Measurements from ENCODE around the gene SLC45A1.
"Not testable (repeated sequence)": the region's sequence is repeated elsewhere in the genome, so short reads cannot be mapped to it uniquely, and the experiment has no call there.

SLC45A1 gene

DNA sequence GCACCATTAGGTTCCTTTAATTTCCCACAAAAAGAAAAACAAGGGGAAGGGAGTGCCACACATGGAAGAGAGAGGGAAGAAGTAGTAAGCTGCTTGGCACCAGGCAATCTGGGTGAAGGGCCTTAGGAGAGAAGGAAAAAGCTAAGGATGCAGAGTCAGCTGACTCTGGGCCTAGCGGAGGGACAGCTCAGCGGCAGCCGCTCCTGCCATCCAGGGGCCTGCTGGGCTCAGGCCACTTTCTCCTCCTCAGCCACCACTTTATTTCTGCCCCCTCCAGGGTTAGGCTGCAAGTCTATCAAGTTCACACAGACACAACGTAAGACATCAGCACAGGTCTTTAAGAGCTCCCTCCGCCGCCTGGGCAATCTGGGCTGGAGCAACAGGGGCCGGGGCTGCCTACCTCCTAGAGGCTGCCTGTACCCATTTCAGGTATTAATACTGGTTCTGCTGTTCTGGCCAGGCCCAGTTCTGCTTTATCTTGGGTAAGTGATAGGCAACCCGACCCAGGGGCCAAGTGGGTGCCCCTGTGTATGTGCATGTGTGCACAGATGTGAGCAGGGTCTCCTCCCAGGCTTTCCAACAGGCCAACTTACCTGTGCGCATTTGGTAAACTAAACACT is 53.6 kb downstream of the SLC45A1 start:
- Histone ChIP-seq H3K27ac (ENCODE audit: low read depth, low read length) (peak overlapping the region; percentile 93), H3K9ac (ENCODE audit: low read length) (no peak overlapping the region), H3K27me3 (ENCODE audit: control insufficient read depth, insufficient read depth, low read length) (no peaks in the 10 kb centered on the region), H3K4me1 (ENCODE audit: control insufficient read depth, insufficient read depth, low read length) (peaks cover 72% of the 10 kb centered on the region), H3K36me3 (ENCODE audit: control insufficient read depth, insufficient read depth, low read length) (peaks cover 1% of the 10 kb centered on the region), H3K4me3 (ENCODE audit: low read length) (peak overlapping the region; percentile 17)

DNA sequence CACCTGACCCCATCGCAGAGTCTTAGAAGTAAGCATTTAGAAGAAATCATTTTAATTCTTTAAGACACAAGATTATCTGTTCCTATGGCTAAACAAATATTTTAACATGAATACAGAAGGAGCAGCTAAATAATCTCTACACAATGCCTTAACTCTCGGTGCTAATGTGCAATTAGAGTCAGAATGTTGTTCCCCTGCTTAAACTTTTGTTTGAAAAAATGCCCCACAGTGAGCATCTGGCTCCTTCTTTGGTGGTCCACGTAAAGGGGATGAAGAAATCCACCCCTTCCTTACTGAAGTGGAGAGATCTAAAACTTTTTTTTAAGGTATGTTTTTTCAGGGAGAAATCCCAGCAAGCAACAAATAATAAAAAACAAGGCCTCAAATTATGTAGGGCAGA is 55.2 kb downstream of the SLC45A1 start:
- Histone ChIP-seq H3K27me3 (ENCODE audit: control insufficient read depth, insufficient read depth, low read length) (no peaks in the 10 kb centered on the region), H3K36me3 (ENCODE audit: control insufficient read depth, insufficient read depth, low read length) (no peaks in the 10 kb centered on the region), H3K4me1 (ENCODE audit: control insufficient read depth, insufficient read depth, low read length) (peaks cover 70% of the 10 kb centered on the region), H3K27ac (ENCODE audit: low read depth, low read length) (peak overlapping the region; percentile 93), H3K9ac (ENCODE audit: low read length) (no peak overlapping the region), H3K4me3 (ENCODE audit: low read length) (no peak overlapping the region)

DNA sequence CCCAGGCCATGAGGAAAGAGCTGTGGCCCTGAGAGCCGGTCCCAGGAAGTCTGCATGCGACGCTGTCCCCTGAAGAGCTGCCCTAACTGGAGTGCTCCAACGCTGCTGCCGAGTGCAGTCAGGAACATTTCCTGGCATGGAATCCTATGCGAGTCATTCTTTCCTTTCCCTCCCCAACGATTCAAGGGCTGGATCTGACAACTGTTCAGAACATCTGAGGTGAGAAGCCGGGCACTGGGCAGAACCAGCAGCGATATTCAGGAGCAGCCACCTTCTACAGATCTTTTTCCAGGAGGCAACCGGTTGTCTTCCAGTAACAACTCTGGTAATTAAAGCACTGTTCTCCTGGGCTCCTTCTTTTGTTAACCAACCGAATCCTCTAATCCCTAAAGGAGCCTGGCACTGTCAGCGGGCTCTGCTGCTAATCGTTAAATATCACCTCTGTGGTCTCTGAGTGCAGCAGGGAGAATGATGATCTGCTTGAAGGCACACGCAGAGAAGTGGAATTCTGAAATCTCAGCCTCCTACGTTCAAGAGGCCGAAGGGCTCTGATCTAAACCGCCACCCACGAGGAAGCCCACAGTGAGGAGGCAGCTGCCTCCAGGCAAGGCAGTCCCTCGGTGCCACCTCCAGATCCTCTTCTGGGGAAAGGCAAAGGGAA is 55.8 kb downstream of the SLC45A1 start:
- Histone ChIP-seq H3K27ac (ENCODE audit: low read depth, low read length) (peak overlapping the region; percentile 93), H3K36me3 (ENCODE audit: control insufficient read depth, insufficient read depth, low read length) (no peaks in the 10 kb centered on the region), H3K27me3 (ENCODE audit: control insufficient read depth, insufficient read depth, low read length) (no peaks in the 10 kb centered on the region), H3K9ac (ENCODE audit: low read length) (no peak overlapping the region), H3K4me1 (ENCODE audit: control insufficient read depth, insufficient read depth, low read length) (peaks cover 75% of the 10 kb centered on the region), H3K4me3 (ENCODE audit: low read length) (no peak overlapping the region)

DNA sequence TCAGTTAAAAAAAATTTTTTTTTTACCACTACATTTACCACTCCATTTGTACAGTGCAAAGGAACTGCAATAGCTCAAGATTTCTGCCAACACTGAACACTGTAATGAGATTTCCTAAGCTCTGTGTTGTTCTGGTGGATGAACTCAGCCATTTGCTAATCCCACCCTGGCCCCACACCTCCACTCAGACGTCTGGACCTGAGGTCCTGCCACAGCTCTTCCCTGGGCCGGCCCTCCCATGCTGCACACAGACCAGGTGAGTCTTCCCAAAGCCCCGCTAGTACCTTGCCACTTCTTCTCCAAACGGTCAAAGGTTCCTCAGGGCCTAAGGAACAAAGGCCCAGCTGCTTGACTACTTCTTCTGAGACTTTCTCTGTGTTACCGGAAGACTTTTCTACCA is 56.4 kb downstream of the SLC45A1 start:
- no peak overlapping the region for H3K4me3 ChIP-seq (ENCODE audit: low read length)
- no peak overlapping the region for H3K9ac ChIP-seq (ENCODE audit: low read length)
- no peaks in the 10 kb centered on the region for H3K36me3 ChIP-seq (ENCODE audit: control insufficient read depth, insufficient read depth, low read length)
- peaks cover 76% of the 10 kb centered on the region for H3K4me1 ChIP-seq (ENCODE audit: control insufficient read depth, insufficient read depth, low read length)
- H3K27me3 ChIP-seq (ENCODE audit: control insufficient read depth, insufficient read depth, low read length) = no peaks in the 10 kb centered on the region
- H3K27ac ChIP-seq (ENCODE audit: low read depth, low read length) = peak overlapping the region; percentile 93

DNA sequence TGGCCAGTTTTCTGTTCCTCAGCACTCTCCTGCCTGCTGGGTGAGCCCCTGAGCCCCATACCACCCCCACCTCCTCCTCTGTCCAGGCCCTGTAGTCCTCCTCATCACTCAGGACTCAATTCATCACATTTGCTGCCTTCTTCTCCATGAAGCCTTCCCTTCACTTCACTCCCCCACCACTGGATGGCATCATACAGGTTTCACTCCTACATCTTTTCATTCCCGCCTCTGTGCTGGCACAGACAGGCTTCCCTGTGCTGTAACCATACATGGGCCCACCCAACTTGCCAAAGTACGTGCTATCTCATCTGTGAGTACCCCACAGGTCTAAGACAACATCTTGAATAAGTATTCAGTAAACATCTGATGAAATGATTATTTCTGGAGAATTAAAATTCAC is 56.9 kb downstream of the SLC45A1 start:
- Histone ChIP-seq H3K4me1 (ENCODE audit: control insufficient read depth, insufficient read depth, low read length) (peaks cover 81% of the 10 kb centered on the region), H3K4me3 (ENCODE audit: low read length) (no peak overlapping the region), H3K27ac (ENCODE audit: low read depth, low read length) (peak overlapping the region; percentile 93), H3K9ac (ENCODE audit: low read length) (no peak overlapping the region), H3K27me3 (ENCODE audit: control insufficient read depth, insufficient read depth, low read length) (no peaks in the 10 kb centered on the region), H3K36me3 (ENCODE audit: control insufficient read depth, insufficient read depth, low read length) (no peaks in the 10 kb centered on the region)

DNA sequence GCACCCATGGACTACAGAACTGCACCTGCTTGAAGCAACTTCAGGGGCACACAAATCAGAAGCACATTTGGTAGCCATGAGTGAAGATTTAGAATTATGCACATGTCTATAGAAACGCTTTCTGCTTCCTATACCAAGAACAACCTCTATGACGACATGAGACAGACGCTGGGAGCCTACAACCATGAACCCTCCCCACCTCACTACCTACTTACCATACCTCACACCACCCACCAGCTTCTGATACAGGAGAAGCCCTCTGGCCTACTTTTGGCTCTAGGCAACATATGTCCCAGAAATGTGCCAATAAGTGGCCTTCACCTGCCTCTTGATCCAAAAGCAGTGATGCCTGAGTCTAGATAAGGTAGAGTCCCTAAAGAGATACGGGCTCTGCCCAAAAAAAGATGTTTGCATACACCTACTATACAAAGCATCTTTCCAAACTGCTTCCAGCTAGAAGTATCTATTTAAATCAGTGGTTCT is 58.5 kb downstream of the SLC45A1 start:
- no peaks in the 10 kb centered on the region for H3K27me3 ChIP-seq (ENCODE audit: control insufficient read depth, insufficient read depth, low read length)
- H3K27ac ChIP-seq (ENCODE audit: low read depth, low read length) = no peak overlapping the region
- H3K9ac ChIP-seq (ENCODE audit: low read length) = no peak overlapping the region
- peaks cover 76% of the 10 kb centered on the region for H3K4me1 ChIP-seq (ENCODE audit: control insufficient read depth, insufficient read depth, low read length)
- no peak overlapping the region for H3K4me3 ChIP-seq (ENCODE audit: low read length)
- peaks cover 3% of the 10 kb centered on the region for H3K36me3 ChIP-seq (ENCODE audit: control insufficient read depth, insufficient read depth, low read length)

DNA sequence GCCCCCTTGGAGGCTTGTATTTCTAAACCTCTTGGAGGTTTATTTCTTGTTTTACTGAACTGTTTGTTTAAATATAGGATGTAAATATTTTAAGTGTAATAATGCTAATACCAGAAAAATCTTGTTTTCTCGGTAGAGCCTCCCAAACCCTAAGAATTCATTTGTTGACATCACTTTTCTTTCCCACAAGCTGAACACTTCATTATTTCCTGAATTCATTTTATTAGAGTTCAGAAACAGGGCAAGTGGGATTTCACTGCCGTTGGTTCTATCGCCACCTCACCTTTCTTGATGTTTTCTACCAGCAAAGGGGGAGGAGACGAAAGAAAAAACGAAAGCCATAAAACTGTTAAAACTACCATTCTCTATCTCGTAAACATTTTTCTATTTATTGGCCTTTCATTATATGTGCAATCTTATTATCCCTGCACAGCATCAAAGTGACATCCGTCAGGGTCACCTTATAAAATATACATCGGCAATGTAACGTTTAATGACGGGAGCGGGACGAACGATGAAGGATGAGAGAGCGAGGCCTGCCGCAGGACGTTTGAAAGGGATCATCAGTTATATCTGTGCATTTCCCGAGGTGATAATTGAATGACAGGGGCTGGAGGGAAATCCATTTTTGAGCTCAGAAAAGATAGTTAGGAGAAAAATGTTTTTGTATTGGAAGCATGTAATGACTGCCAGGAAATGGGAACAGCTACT is 59.5 kb downstream of the SLC45A1 start:
- H3K4me1 ChIP-seq (ENCODE audit: control insufficient read depth, insufficient read depth, low read length) = peaks cover 74% of the 10 kb centered on the region
- H3K4me3 ChIP-seq (ENCODE audit: low read length) = no peak overlapping the region
- H3K27ac ChIP-seq (ENCODE audit: low read depth, low read length) = peak overlapping the region; percentile 28
- no peak overlapping the region for H3K9ac ChIP-seq (ENCODE audit: low read length)
- peaks cover 6% of the 10 kb centered on the region for H3K36me3 ChIP-seq (ENCODE audit: control insufficient read depth, insufficient read depth, low read length)
- no peaks in the 10 kb centered on the region for H3K27me3 ChIP-seq (ENCODE audit: control insufficient read depth, insufficient read depth, low read length)

DNA sequence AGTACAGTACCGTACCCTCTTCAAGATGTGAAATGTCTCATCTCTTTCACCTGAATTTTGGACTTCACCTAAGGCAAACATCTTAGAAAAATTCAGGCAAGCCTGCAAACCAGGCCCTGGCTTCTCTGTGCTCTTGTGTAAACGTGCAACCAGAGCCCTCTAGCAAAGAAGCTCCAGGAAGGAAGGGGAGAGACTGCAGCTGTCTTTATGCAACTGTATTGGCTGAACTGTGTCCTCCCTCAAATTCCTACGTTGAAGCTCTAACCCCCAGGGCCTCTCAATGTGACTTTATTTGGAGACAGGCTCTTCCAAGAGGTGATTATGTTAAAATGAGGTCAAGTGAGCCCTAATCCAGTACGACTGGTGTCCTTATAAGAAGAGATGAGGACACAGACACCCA is 60.3 kb downstream of the SLC45A1 start:
- H3K36me3 ChIP-seq (ENCODE audit: control insufficient read depth, insufficient read depth, low read length) = peaks cover 6% of the 10 kb centered on the region
- H3K4me1 ChIP-seq (ENCODE audit: control insufficient read depth, insufficient read depth, low read length) = peaks cover 67% of the 10 kb centered on the region
- H3K9ac ChIP-seq (ENCODE audit: low read length) = no peak overlapping the region
- H3K27ac ChIP-seq (ENCODE audit: low read depth, low read length) = peak overlapping the region; percentile 73
- no peak overlapping the region for H3K4me3 ChIP-seq (ENCODE audit: low read length)
- H3K27me3 ChIP-seq (ENCODE audit: control insufficient read depth, insufficient read depth, low read length) = no peaks in the 10 kb centered on the region

DNA sequence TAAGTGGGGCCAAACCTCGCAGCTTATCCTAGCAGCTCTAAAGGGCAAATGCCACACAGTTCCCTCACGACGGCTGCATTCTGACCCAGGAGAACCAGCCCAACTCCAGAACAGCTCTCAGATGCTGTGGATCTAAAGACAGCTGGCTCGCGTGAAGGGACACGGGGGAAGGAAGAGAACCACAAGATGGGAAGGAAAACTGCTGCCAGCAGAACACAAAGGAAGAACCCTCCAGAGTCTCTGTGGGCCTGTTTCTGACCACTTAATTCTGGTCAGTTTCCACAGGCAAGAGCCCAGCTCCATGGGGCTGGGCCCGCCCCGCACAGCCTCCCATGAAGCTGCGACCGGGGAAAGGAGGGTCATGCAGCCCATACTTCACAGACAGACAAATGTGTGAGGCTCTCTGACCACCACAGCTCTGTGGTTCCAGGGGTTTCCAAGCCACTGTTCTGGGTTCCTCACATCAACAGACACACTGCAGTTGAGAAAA is 61.1 kb downstream of the SLC45A1 start:
- Histone ChIP-seq H3K36me3 (ENCODE audit: control insufficient read depth, insufficient read depth, low read length) (peaks cover 6% of the 10 kb centered on the region), H3K4me1 (ENCODE audit: control insufficient read depth, insufficient read depth, low read length) (peaks cover 60% of the 10 kb centered on the region), H3K27me3 (ENCODE audit: control insufficient read depth, insufficient read depth, low read length) (no peaks in the 10 kb centered on the region), H3K27ac (ENCODE audit: low read depth, low read length) (peak overlapping the region; percentile 73), H3K4me3 (ENCODE audit: low read length) (peak overlapping the region; percentile 10), H3K9ac (ENCODE audit: low read length) (no peak overlapping the region)

DNA sequence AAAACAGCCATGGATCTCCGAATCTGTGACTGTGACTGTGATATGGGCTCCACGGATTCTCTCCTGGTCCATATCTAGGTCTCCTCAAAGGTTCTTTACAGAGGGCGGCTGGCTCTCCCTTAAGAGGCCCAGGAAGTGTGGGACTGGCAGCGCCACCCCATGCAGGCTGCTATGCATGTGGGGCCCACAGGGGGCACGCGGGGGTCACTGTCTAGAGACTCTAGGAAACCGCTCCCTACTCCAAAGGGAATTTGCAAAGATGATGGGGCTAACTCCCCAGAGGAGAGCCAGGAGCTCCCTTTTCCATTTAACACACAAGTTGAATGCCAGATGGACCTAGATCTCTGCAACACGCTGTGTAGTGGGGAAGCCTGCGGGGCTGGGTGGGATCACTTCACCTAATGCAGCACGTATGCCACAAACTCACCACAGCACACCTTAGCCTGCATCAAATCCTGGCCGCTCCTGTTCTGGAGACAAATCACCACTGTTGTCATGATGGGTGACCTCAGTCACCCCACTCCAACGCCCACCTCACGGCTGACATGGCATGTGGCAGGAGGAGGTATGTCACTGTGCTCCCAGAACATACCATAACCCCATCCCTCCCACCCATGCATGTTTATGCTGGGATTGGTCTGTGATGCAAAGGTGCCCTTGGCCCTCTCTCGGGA is 61.7 kb downstream of the SLC45A1 start:
- peaks cover 57% of the 10 kb centered on the region for H3K4me1 ChIP-seq (ENCODE audit: control insufficient read depth, insufficient read depth, low read length)
- H3K4me3 ChIP-seq (ENCODE audit: low read length) = no peak overlapping the region
- H3K27me3 ChIP-seq (ENCODE audit: control insufficient read depth, insufficient read depth, low read length) = no peaks in the 10 kb centered on the region
- peaks cover 9% of the 10 kb centered on the region for H3K36me3 ChIP-seq (ENCODE audit: control insufficient read depth, insufficient read depth, low read length)
- no peak overlapping the region for H3K9ac ChIP-seq (ENCODE audit: low read length)
- peak overlapping the region; percentile 73 for H3K27ac ChIP-seq (ENCODE audit: low read depth, low read length)

DNA sequence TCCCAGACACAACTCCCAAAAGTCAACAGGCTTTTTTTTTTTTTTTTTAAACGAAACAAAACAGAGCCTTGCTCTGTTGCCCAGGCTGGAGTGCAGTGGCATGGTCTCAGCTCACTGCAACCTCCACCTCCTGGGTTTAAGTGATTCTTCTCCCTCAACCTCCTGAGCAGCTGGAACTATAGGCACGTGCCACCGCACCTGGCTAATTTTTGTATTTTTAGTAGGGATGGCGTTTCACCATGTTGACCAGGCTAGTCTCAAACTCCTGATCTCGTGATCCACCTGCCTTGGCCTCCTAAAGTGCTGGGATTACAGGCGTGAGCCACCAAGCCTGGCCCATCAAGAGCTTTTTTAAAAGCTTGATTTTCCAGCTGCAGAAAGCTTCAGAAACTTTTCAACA is 62.4 kb downstream of the SLC45A1 start:
- not testable (repeated sequence) for H3K4me3 ChIP-seq (ENCODE audit: low read length); H3K9ac ChIP-seq (ENCODE audit: low read length); H3K27me3 ChIP-seq (ENCODE audit: control insufficient read depth, insufficient read depth, low read length); H3K27ac ChIP-seq (ENCODE audit: low read depth, low read length)
- peaks cover 11% of the 10 kb centered on the region for H3K36me3 ChIP-seq (ENCODE audit: control insufficient read depth, insufficient read depth, low read length)
- peaks cover 57% of the 10 kb centered on the region for H3K4me1 ChIP-seq (ENCODE audit: control insufficient read depth, insufficient read depth, low read length)

DNA sequence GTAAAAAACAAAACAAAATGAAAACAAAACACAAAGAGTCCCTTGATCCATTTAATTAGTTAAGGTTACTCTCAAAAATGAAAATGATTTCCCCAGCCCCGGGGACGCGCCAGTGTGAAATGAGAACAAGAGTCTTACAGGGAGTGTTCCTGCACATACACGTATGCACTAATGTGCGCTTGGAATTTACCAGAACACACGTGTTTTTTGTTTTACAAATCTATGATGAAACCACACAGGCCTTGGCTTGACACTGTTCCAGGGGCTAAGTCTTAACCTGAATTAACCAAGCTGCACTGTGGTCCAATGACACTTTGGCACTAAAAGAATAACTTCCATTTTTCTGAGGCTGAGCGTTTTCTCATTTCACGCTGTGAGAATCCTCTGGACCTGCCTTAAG is 63.7 kb downstream of the SLC45A1 start:
- Histone ChIP-seq H3K9ac (ENCODE audit: low read length) (no peak overlapping the region), H3K4me3 (ENCODE audit: low read length) (no peak overlapping the region), H3K27ac (ENCODE audit: low read depth, low read length) (peak overlapping the region; percentile 10), H3K27me3 (ENCODE audit: control insufficient read depth, insufficient read depth, low read length) (no peaks in the 10 kb centered on the region), H3K36me3 (ENCODE audit: control insufficient read depth, insufficient read depth, low read length) (peaks cover 11% of the 10 kb centered on the region), H3K4me1 (ENCODE audit: control insufficient read depth, insufficient read depth, low read length) (peaks cover 54% of the 10 kb centered on the region)

All from rectal smooth muscle tissue (tissue), 1 donor.